ENCODE measurements around the gene PNPLA5. TPM values are rescaled to one million over a fixed set of nuclear protein-coding genes. Genes with fewer than 3 reads are reported as not detected.

Gene PNPLA5
- total RNA-seq, 1 experiment from 2014 or later = 5.5 TPM

GRCh38 chr22:43931771-43932170 lies 40.0 kb upstream of the PNPLA5 start:
- no peaks in the 10 kb centered on the region for H3K27me3 Mint-ChIP-seq (ENCODE audit: low read depth)
- Histone ChIP-seq H2AK5ac (ENCODE audit: insufficient read length, low read length) (no peak overlapping the region), H2BK120ac (ENCODE audit: low read depth, low read length, poor library complexity, severe bottlenecking) (no peak overlapping the region), H3K4me1 (ENCODE audit: insufficient read depth, low read length) (no peaks in the 10 kb centered on the region), H2BK15ac (ENCODE audit: low read depth, low read length) (no peak overlapping the region), H2BK5ac (ENCODE audit: insufficient read length, low read length) (no peak overlapping the region), H3K79me2 (ENCODE audit: insufficient read depth, low read length) (no peaks in the 10 kb centered on the region), H3K4me2 (ENCODE audit: insufficient read depth, insufficient read length, low read length) (no peak overlapping the region), H4K5ac (ENCODE audit: insufficient read length, low read depth, low read length) (no peak overlapping the region), H4K91ac (ENCODE audit: insufficient read length, low read depth, low read length) (no peak overlapping the region), H4K20me1 (ENCODE audit: control insufficient read depth, insufficient read depth, insufficient read length) (peaks cover 2% of the 10 kb centered on the region), H3K79me1 (ENCODE audit: insufficient read depth, low read depth, low read length, poor library complexity, severe bottlenecking) (no peaks in the 10 kb centered on the region), H3K18ac (ENCODE audit: insufficient read length, low read depth, low read length) (no peak overlapping the region), H2BK20ac (ENCODE audit: low read depth, low read length, poor library complexity, severe bottlenecking) (no peak overlapping the region), H3T11ph (ENCODE audit: low read length) (no peak overlapping the region), H3K23me2 (ENCODE audit: insufficient read length, low read depth, low read length, poor library complexity, severe bottlenecking) (no peaks in the 10 kb centered on the region), H3K14ac (ENCODE audit: insufficient read depth, low read length) (no peak overlapping the region), H3K4ac (ENCODE audit: low read depth, low read length) (no peak overlapping the region), H3K56ac (ENCODE audit: insufficient read length, low read depth, low read length) (no peak overlapping the region), H3K27me3 (ENCODE audit: insufficient read depth, low read length) (no peaks in the 10 kb centered on the region), H3K9me3 (ENCODE audit: control insufficient read depth, low read depth, low read length) (no peaks in the 10 kb centered on the region), H3K27ac (ENCODE audit: insufficient read length, low read depth, low read length) (no peak overlapping the region), H3K23ac (ENCODE audit: insufficient read length, low read depth, low read length) (no peak overlapping the region), H3K9ac (ENCODE audit: extremely low read depth, insufficient read length, low read length) (no peak overlapping the region), H4K8ac (replicated peaks; ENCODE audit: insufficient read length, low read depth, low read length) (no peak overlapping the region), H2AFZ (ENCODE audit: low read length) (no peak overlapping the region), H2BK12ac (ENCODE audit: insufficient read length, low read depth, low read length) (no peak overlapping the region)
- TF ChIP-seq, protein P1, sequence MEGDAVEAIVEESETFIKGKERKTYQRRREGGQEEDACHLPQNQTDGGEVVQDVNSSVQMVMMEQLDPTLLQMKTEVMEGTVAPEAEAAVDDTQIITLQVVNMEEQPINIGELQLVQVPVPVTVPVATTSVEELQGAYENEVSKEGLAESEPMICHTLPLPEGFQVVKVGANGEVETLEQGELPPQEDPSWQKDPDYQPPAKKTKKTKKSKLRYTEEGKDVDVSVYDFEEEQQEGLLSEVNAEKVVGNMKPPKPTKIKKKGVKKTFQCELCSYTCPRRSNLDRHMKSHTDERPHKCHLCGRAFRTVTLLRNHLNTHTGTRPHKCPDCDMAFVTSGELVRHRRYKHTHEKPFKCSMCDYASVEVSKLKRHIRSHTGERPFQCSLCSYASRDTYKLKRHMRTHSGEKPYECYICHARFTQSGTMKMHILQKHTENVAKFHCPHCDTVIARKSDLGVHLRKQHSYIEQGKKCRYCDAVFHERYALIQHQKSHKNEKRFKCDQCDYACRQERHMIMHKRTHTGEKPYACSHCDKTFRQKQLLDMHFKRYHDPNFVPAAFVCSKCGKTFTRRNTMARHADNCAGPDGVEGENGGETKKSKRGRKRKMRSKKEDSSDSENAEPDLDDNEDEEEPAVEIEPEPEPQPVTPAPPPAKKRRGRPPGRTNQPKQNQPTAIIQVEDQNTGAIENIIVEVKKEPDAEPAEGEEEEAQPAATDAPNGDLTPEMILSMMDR (conservative IDR thresholded peaks at IDR 0.05) = no peak
- H3K4me3 Mint-ChIP-seq = no peak overlapping the region
- no peak overlapping the region; a peak in 1 of 7 replicates for H3K27ac Mint-ChIP-seq
- no peaks in the 10 kb centered on the region for H3K9me3 Mint-ChIP-seq
- no peak for DNase-seq
- H3K4me1 Mint-ChIP-seq = peaks cover 0 to 5% of the 10 kb centered on the region in 2 experiments; a peak in 1 of 4 replicates
- WGBS (ENCODE audit: extremely low coverage, insufficient read length, low lambda C conversion rate) = no CpG with 5 or more reads among the region's 4 CpGs
- H3K36me3 Mint-ChIP-seq (ENCODE audit: insufficient read depth in 1 of 3, low read depth in 3 of 3) = peaks cover 69 to 87% (median 80%) of the 10 kb centered on the region in 3 experiments

Data from H9 (cell line).